GM13976 (cell line): ENCODE results near the gene FUT6.

Source experiments
- DNase-seq: peaks from one replicate; pipeline ENCODE4 v3.0.0; 2012; ENCODE audit warnings: low spot score
- CTCF ChIP-seq: IDR thresholded peaks from 2 replicates; pipeline ENCODE4 v1.5.1; 2012; ENCODE audit warnings: borderline replicate concordance, mild to moderate bottlenecking; ENCODE audit not compliant: insufficient read depth; ENCODE audit errors: extremely low read depth, missing control alignments, control extremely low read depth
- in situ Hi-C: fragments of 300-500 bp; cut with MboI; formaldehyde crosslinking; loops from one replicate; pipeline ENCODE4 v1.12.0; 2022; ENCODE audit warnings: low sequenced_read_pairs, mixed read lengths, inconsistent platforms; ENCODE audit not compliant: unreplicated experiment

Gene FUT6

GRCh38 chr19:5838353-5839064 lies 993 bp downstream of the FUT6 start:
- no peak for TF ChIP-seq CTCF
- DNase-seq: no peak
- in situ Hi-C loops: no loop called here

GRCh38 chr19:5837761-5838352 lies 1.6 kb downstream of the FUT6 start:
- DNase-seq: no peak
- in situ Hi-C loops: no loop called here
- TF ChIP-seq CTCF: no peak

GRCh38 chr19:5832527-5833216 lies 6.8 kb downstream of the FUT6 start:
- in situ Hi-C loops: no loop called here
- no peak for TF ChIP-seq CTCF
- DNase-seq: no peak

GRCh38 chr19:5832061-5832460 lies 7.4 kb downstream of the FUT6 start:
- in situ Hi-C loops: no loop called here
- DNase-seq: no peak
- TF ChIP-seq CTCF: no peak

GRCh38 chr19:5831159-5831558 lies 8.3 kb downstream of the FUT6 start:
- TF ChIP-seq CTCF: no peak
- no peak for DNase-seq
- in situ Hi-C loops: no loop called here

- no peak for TF ChIP-seq CTCF
- no peak for DNase-seq
- in situ Hi-C loops: no loop called here
Observed at GRCh38 chr19:5829567-5830310, 9.8 kb downstream of the FUT6 start.
